Activated CD8-positive, alpha-beta memory T cell treated with anti-CD3 and anti-CD28 coated beads, Interleukin-2, amount 50 U/mL, for 48 hours (primary cell): ENCODE data around the gene DLG2.
"Not testable (repeated sequence)": the region's sequence is repeated elsewhere in the genome, so short reads cannot be mapped to it uniquely, and the experiment has no call there.

Source experiments
- DNase-seq: peaks from one replicate; pipeline ENCODE4 v3.0.0-alpha.2; 2020

Gene DLG2

DNA sequence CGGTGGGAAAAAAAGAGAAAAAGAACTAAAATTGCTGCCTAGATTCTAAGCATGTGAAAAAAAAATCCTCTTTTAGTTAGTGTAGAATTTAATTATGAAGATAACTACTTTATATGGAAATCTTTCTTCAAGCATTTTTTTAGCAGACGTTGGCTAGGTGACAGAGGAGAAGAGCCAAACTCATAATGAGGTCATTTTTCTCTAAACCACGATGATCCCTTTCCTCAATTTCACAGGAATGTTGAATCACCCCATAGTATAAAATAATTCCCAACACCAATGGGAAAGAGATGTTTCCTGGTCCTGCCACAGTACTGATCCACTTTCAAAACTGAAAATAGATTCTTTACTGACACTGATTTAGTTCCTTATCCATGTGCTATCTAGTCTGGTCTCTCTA is 319.8 kb downstream of the DLG2 start:
- no peak for DNase-seq

DNA sequence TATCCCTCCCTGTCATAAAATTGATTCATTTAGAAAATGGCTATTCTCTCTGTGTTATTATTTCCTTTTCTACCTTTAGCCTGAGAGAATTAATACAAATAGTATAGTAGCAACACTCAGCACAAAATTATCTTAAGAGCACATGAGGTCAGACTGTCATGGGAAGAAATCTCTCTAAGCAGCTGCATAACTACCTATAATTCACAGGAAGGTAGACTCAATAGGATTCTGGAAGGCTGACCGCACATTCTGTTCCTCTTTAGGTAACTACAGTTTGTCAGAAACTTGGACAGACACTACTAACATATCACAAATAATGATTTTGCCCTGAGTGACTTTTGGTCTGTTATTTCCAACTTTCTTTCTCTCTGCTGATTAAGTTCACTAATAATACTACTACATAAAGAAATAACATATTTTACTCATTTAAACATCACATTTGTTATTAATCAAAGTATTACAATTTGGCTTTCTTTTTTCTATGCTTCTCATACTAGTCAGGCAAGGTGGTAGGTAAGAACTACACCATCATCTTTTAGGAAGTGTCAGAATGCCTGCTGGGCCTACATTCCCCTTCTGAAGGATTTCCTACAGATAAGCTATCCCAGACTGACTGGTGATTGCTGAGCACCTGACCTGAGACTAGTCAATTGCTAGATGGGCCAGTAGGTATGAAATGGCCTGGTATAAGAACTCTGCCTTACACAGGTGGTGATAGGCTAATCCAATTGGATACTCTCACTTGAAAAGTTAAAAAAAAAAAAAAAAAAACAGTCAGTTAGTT is 325.1 kb downstream of the DLG2 start:
- DNase-seq, result no peak

DNA sequence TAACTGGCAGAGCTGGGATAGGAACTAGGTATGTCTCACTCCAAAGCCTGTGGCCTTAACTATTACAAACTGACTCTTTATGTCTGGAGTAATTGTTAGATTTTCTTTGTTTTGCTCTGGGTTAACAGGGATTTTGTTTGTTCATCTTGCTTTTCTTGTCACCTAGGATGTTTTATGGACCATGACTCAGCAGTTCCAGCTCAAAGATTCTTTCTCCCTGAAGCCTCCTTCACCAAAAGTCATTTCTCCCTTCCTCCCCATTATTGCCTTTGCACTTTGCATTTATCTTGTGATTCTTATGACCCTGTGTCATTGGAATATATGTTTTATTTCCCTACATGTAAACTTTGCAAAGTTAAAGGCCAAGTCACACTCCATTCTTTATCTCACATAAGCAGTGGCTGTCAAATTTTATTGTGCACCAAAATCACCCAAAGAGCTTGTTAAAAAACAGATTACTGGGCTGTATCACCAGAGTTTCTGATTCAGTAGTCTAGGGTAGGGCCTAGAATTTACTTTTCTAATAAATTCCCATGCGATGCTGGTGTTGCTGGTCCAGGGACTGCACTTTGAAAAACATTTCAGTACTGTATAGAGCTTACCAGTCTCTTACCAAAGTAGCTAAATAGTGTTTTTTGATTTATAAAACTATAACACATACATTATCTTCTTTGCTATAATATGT is 327.7 kb downstream of the DLG2 start:
- no peak for DNase-seq

DNA sequence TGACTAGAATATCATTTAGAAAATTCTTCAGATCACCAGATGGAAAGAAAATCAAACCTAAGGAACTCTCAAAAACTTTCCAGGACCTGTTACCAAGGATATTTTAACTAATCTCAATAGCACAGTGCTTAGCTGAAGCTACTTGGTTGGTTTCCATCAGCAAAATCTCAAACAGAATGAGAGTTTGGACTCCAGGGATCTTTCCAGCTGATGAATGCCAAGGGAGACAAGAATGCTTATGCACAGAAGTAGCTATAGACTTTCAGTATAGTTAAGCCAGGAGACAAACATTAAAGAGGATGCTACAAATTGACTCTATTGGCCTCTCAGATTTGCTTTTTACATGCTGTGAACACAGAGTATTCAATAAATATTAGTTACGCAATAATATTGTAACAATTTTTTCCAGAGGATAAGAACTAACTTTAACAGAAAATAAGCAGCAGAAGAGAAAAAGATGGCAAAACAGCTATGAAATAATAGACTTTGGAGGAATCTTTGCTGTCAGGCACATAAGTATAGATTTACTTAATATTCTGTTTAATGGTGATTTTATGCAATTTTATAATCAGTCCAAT is 331.4 kb downstream of the DLG2 start:
- DNase-seq, result no peak

DNA sequence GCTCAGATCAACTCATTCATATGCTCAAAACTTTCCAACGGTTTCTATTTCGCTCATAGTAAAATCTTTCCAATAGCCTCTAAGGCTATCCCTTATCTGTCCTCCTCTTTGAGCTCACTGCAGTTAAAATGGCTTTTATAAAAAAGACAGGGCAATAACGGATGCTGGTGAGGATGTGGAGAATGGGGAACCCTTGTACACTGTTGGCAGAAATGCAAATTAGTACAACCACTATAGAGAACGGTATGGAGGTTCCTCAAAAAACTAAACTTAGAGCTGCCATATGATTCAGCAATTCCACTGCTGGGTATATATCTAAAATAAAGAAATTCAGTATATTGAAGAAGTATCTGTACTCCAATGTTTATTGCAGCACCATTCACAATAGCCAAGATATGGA is 345.6 kb downstream of the DLG2 start:
- DNase-seq, result no peak

DNA sequence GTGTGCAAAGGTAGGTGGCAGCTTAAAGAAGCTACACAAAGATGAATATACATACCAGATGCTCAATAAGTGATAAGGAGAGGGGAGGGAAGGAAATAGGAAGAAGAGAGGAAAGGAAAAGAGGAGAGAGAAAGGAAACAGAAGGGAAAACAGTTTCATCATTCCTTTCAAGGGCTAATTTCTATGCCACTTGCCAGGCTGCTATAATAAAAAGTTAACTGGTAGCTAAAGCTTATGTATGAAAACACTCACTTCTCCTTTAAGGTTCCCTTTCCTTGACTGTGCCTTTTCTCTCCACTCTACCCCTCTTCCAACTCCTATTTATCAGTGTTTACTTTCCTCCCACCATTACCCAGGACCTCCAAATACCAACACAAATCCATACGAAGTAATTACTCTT is 347.9 kb downstream of the DLG2 start:
- no peak for DNase-seq

DNA sequence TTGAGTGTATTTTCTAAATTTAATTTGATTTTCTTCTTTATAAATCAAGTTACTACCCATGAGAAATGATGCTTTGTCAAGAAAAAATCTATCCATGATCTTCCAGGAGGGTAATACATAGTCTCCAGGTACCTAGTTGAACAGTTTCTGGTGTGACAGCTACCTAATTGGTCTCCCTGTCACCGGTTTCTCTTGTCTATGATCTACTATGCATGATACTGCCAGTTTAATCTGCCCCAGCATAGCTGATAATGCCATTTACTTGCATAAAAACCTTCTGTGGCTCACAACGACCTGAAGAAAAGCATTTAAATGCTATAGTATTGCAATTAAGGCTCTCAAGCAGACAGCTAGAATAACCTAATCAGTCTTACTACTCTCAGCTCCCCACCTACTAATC is 349.5 kb downstream of the DLG2 start:
- DNase-seq, result no peak

DNA sequence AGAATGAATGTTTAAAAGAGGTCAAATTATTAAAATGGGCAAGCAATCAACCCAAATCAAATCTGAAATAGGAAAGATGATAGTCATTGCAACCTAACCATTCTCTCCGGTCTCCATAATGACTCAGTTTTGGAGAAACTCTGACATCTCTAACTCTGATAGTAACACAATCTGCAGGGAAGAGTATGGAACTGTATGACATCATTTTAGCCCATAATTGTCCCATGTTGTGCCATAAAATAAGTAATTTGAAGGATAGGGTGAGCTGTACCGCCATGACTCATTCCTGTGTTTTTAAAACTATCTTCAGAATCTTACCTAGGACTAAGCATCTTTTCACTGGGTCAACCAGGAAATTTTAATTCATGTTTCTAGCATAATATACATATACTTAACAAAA is 350.8 kb downstream of the DLG2 start:
- DNase-seq, result no peak

DNA sequence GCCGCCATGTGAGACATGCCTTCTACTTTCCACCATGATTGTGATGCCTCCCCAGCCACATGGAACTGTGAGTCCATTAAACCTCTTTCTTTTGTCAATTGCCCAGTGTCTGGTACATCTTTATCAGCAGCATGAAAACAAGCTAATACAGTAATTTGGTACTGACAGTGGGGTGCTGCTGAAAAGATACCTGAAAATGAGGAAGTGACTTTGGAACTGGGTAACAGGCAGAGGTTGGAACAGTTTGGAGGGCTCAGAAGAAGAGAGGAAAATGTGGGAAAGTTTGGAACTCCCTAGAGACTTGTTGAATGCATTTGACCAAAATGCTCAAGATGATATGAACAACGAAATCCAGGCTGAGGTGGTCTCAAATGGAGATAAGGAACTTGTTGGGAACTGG is 356.8 kb downstream of the DLG2 start:
- DNase-seq, result not testable (repeated sequence)

DNA sequence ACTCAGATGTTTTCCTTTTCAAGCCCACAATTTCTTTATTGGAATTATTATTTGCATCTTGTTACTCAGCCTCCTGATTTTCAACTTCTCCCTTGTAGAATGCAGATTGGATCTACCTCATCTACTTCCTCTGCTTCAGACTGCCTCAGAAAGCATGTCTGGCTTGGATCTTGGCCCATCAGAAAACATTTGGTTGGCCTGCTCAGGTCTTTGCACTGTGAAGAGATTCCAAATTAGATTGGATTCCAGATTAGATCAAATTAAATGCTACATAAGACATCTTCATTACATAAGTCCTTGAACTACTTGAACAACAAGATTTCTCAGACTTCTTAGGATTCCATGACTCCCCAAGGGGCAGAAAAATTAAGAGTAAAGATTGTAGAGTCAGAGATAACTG is 358.0 kb downstream of the DLG2 start:
- no peak for DNase-seq

DNA sequence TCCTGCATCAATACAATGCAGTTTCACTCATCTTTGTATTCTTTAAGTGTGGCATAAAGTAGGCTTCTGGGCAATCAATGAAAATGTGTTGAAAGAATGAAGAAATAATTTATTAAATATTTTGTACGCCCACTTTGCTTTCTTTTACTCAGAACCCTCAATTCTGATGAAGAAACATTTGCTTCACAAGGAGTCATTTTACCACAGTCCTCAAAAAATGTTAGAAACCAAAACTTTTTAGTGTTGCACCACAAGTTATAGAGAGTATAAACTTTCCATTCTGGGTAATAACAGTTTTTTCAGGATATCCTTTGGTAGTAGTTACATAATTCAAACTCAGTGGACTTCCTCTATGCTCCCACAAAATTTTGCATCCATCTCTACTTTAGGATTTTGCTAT is 360.5 kb downstream of the DLG2 start:
- DNase-seq, result no peak

DNA sequence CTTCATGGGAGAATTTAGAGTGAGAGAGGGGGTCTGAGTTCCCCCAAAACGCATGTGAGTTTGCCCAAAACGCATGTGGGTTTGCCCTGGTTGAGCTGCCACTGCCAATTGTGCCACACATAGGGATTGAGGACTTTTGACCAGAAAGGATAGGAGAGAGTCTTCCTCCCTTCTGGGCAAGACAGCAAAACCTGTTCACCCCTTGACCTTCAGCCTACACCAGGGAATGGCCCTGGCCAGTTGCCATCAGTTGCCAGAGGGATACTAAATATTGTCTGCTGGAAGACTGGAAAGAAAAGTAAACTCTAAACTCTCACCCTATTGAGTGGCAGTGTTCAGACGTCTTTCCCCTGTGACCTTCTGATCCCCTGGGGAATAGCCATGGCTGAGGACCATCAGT is 363.8 kb downstream of the DLG2 start:
- DNase-seq, result no peak

DNA sequence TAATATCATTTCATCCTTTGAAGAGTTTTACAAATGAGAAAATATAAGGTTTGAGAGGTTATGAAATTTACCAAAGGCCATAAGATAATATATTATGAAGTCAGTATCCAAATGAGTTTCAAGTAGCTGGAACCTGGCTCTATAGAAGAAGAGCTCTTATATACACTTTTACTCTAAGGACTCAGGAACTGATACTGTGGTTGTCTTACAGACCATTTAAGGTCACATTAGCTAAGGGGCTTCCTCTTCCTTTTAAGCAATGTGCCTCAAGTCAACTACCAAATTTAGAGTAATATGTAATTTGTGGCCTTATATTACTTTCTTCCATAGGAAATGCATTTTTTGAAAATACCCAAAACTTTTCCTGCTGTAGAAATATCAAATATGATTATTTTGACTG is 369.3 kb downstream of the DLG2 start:
- DNase-seq, result no peak

DNA sequence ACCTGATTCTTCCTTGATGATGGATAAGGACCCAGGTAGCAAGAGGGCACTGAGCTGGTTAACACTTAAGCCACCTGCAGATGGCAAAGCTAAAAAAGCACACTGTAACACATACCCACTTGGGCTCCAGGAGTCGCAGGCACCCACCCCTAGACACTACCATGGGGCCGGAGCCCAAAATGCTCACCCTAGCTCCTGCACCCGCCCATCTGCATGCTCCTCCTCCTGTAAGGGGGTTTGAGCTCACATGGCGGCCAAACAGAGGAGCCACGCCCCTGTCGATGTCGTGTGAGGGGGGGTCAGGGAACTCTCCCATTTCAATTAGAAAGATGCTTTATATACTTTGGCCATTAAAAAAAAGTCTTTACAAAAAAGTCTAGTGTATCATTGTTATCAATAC is 370.7 kb downstream of the DLG2 start:
- DNase-seq, result no peak

DNA sequence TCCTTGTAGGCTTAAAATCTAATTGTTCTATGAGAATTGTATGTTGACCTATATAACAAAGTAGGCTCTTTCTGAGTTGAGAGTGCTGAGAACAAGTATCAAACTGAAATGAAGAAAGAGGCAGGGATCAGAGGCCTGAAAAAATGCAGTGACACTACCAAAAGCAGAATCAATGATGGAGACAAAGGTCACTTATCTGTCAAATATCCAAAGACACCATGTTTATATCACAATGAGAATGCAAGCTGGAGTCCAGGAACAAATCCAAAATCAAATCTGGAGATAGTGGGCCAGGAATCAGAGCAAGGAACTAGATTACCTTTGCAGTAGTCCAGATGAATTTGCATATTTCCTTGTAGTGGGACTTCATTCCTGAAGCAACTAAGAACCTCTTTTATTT is 377.7 kb downstream of the DLG2 start:
- DNase-seq, result no peak

DNA sequence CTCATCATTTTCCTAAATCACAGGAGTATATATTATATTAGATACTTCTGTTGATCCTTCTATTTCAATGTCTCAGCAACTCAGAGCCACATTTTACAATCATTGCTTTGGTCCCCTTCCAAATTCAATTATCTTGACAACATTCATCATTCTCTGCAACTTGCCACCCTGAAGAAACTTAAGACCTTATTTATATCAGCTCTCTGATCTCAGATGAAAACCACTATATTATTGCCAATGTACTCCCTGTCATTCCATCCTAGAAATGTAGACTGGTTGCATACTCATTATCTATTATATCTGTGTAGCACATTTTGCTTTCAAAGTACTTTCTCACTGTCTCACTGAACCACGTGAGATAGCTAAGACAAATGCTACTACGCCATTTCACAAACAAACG is 379.3 kb downstream of the DLG2 start:
- DNase-seq, result no peak

DNA sequence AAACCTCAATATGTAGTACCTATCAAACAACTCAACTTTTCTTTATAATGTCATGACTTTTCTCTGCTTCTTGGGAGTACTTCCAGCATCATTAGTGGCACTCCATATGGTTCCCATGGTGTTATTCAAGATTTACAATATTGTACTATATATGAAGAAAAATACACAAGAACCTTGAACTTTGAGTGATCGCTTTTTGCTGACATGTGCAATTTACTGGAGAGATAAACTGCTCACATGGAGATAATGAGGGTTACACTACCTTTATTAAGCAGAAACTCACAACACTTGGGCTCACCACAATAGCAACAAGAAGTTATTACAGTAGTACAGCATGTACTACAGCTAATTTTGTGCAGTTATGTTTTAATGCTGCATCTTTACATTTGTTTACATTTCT is 388.2 kb downstream of the DLG2 start:
- no peak for DNase-seq

DNA sequence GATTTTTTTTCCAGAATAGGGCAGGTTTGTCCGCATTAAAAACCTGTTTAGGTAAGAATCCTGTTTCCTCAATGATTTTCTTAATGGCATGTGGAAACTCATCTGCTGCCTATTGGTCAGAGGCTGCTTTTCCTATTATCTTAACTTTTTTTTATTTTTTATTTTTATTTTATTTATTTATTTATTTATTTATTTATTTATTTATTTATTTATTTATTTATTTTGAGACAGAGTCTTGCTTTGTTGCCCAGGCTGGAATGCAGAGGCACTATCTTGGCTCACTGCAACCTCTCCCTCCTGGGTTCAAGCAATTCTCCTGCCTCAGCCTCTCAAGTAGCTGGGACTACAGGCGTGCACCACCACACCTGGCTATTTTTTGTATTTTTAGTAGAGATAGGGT is 389.1 kb downstream of the DLG2 start:
- not testable (repeated sequence) for DNase-seq

DNA sequence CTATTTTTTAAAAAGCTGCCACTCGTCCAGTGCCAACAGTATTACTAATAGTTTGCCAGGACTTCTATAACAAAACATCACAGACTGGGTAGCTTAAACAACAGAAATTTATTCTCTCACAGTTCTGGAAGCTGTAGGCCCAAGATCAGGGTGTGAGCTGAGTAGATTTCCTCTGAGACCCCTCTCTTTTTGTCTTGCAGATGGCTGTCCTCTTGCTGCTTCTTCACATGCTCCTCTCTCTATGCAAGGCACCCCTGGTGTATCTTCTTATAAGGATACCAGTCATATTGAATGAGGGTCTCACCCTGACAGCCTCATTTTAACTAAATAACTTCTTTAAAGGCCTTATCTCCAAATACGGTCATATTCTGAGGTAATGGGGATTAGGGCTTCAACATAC is 390.9 kb downstream of the DLG2 start:
- DNase-seq, result no peak

DNA sequence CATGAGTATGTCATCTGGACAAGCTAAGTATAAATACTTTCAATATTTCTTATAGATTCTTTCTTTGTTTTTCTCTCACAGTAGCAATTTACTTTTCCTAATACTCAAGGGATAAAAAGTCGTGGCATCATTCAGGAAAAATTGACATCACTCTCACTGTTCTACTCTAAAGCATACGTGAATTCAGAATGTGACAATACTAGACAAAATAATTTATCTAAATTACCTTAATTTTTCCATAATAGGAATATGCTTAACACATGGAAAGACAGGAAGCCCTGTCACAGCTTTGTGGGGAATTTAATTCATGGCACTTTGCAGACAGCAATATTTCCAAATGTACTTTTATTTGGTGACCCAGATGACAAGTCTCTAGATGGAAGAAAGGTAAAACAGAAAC is 394.6 kb downstream of the DLG2 start:
- DNase-seq, result no peak

DNA sequence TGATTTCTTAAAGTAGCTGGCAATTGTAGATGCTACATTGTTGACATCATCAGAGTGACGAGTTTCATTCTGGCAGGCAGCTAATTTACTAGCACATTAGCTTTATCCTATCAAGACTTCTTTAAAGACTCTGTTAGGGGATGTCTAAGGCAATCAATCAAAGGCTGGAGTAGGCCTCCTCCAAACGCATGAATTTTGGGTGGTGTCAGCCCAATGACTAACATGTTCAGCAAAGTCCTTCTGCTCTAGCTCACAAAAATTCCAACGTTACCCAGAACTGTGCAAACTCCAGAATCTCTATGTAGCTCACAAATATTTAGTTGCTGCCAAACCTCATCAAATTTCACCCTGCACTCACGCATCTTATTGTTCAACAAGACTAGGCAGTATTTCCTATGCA is 395.6 kb downstream of the DLG2 start:
- no peak for DNase-seq

DNA sequence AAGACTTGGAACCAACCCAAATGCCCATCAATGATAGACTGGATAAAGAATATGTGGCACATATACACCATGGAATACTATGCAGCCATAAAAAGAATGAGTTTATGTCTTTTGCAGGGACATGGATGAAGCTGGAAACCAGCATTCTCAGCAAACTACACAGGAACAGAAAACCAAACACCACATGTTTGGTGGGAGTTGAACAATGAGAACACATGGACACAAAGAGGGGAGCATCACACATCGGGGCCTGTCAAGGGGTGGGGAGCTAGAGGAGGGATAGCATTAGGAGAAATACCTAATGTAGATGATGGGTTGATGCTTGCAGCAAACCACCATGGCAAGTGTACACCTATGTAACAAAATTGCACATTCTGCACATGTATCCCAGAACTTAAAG is 397.4 kb downstream of the DLG2 start:
- not testable (repeated sequence) for DNase-seq

DNA sequence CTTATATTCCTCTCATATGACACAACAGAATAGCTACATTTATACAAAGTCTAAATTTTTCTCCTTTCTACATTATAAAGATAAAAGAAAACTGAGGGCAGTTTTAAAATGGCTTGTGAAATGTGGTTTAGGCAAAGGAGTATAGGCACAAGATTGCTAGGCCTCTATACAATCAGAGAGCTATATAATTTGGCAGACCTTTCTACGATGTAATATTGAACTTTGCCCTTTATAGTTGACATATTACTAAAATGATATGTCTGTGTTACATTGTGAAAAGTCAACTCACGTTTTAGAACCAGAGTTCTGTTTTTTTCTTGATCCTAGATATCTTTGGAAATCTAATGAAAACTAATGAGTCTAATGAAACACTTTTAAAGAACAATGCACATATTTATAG is 430.2 kb downstream of the DLG2 start:
- DNase-seq, result no peak

DNA sequence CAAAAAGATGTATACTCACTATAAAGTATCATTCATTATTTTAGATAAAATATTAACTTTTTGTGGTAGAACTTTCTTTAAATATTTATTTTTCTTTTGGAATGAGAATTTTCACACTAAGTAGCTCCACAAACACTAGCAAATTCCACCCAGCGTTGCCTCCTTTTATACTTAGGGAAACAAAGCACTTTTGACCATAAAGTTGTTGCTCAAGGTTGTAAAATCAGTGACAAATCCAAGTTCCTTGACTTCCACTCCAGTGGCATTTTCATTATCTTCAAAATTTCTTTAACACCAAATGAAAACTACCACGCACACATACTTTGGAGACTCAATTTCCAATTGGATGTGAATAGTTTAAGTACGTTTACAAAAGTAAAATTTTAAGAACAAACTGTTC is 431.2 kb downstream of the DLG2 start:
- no peak for DNase-seq

DNA sequence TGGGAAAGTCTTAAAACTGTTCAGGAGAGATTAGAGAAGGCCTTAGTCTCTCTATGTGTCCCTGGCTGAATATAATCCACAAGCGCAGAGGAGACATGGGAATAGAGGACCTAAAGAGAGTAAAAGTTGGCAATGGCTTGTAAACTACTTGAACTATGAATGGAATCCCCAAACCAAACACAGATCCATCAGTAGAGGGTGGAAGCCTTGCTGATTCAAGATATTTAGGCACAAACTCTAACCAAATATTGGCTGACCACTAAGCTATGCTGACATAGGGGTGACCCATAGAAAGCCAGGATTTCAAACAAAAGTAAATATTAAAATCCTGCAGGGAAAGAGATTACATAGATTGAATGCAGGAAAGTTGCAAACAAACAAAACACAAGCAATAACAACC is 439.2 kb downstream of the DLG2 start:
- no peak for DNase-seq
